AG04450 (cell line): ENCODE data around the gene GOSR2. TPM values are rescaled to one million over a fixed set of nuclear protein-coding genes. Genes with fewer than 3 reads are reported as not detected.
A peak's percentile ranks its signal among the peaks of the same experiment; 100 is the strongest.

ENCODE experiments used
- CTCF ChIA-PET: fragments of 300-600, 350-600 bp; formaldehyde crosslinking; extraction: SDS; loops from one replicate; lab custom pipeline; 2022; ENCODE audit warnings: antibody characterized with exemption, inconsistent platforms; lab: Charles Lee
- POLR2A ChIA-PET: fragments of 350-600 bp; formaldehyde crosslinking; extraction: SDS; loops from one replicate; lab custom pipeline; 2021; ENCODE audit warnings: antibody characterized with exemption, inconsistent platforms; lab: Yijun Ruan, JAX
- DNase-seq: peaks from one replicate; pipeline ENCODE4 v3.0.0-alpha.2; 2011; ENCODE audit warnings: low read depth, low spot score
- H3K27ac ChIP-seq: one replicate; pipeline ENCODE4 v1.5.1; 2012; ENCODE audit warnings: low read depth, low read length, control low read depth
- H3K27me3 ChIP-seq: one replicate; pipeline ENCODE4 v1.6.0; 2012; ENCODE audit warnings: low read length; ENCODE audit not compliant: control insufficient read depth, insufficient read depth
- H3K4me3 ChIP-seq: 2 replicates; pipeline ENCODE4 v1.5.1; 2011; ENCODE audit warnings: mild to moderate bottlenecking, low read depth, low read length, control low read depth
- H3K9me3 ChIP-seq: 2 replicates; pipeline ENCODE4 v1.5.1; 2012; ENCODE audit warnings: low read length; ENCODE audit not compliant: control insufficient read depth, insufficient read depth
- CTCF ChIP-seq: IDR thresholded peaks from 2 replicates; pipeline ENCODE4 v1.5.1; 2011; ENCODE audit warnings: low read depth, low read length, control low read depth, inconsistent platforms
- polyA plus RNA-seq: library from polyadenylated mRNA; depleted of rRNA; stranded (reverse); fragments of >200 nt; gene quantifications from 2 replicates; pipeline ENCODE4 v1.2.3, GENCODE V29; 2011

The GOSR2 gene
- polyA plus RNA-seq, 1 experiment: 87.7 TPM

- no peaks in the 10 kb centered on the region for H3K9me3 ChIP-seq
- TF ChIP-seq CTCF: no peak
- ChIA-PET CTCF (interaction anchor here (0.6 to 3.9 kb wide), 23 partner anchors 9 to 939 kb away, joined by 3 to 47 read pairs (median 6); no protein-coding TSS in a partner anchor), POLR2A (interaction anchor here (0.7 to 1.3 kb wide), 3 partner anchors 9 to 124 kb away, joined by 3 to 6 read pairs (median 3); no protein-coding TSS in a partner anchor)
- H3K27ac ChIP-seq: no peak overlapping the region
- DNase-seq: no peak
- H3K27me3 ChIP-seq: no peaks in the 10 kb centered on the region
- no peak overlapping the region for H3K4me3 ChIP-seq
These were observed 20.2 kb downstream of the GOSR2 start for GRCh38 chr17:46943218-46943500.

- H3K4me3 ChIP-seq: no peak overlapping the region
- TF ChIP-seq CTCF: no peak
- no peak for DNase-seq
- CTCF ChIA-PET: interaction anchor here (0.6 to 3.9 kb wide), 4 partner anchors 51 to 711 kb away, joined by 3 to 47 read pairs (median 12); no protein-coding TSS in a partner anchor
- H3K27me3 ChIP-seq: no peaks in the 10 kb centered on the region
- POLR2A ChIA-PET: interaction anchor here (0.7 kb wide), 1 partner anchor 53 kb away, joined by 5 read pairs; no protein-coding TSS in a partner anchor
- peak overlapping the region; percentile 31 for H3K27ac ChIP-seq
- no peaks in the 10 kb centered on the region for H3K9me3 ChIP-seq
These were observed 20.8 kb downstream of the GOSR2 start for GRCh38 chr17:46943501-46944393.

GRCh38 chr17:46944931-46945330 lies 22.0 kb downstream of the GOSR2 start:
- H3K9me3 ChIP-seq: no peaks in the 10 kb centered on the region
- no peaks in the 10 kb centered on the region for H3K27me3 ChIP-seq
- POLR2A ChIA-PET: no interaction called here
- H3K4me3 ChIP-seq: no peak overlapping the region
- no peak for DNase-seq
- no peak overlapping the region for H3K27ac ChIP-seq
- no peak for TF ChIP-seq CTCF
- CTCF ChIA-PET: no interaction called here

GRCh38 chr17:46947216-46947615 lies 24.3 kb downstream of the GOSR2 start:
- ChIA-PET POLR2A (no interaction called here), CTCF (no interaction called here)
- no peak overlapping the region for H3K4me3 ChIP-seq
- H3K27me3 ChIP-seq: peaks cover 5% of the 10 kb centered on the region
- no peak overlapping the region for H3K27ac ChIP-seq
- no peak for TF ChIP-seq CTCF
- DNase-seq: no peak
- H3K9me3 ChIP-seq: no peaks in the 10 kb centered on the region

- H3K4me3 ChIP-seq: no peak overlapping the region
- H3K27me3 ChIP-seq: peaks cover 6% of the 10 kb centered on the region
- H3K27ac ChIP-seq: no peak overlapping the region
- POLR2A ChIA-PET: no interaction called here
- no peak for TF ChIP-seq CTCF
- no peaks in the 10 kb centered on the region for H3K9me3 ChIP-seq
- DNase-seq: no peak
- CTCF ChIA-PET: interaction anchor here (1.2 kb wide), 1 partner anchor 53 kb away, joined by 3 read pairs; no protein-coding TSS in a partner anchor
These were observed 25.6 kb downstream of the GOSR2 start for GRCh38 chr17:46948544-46948943.
